Endothelial cell of umbilical vein (primary cell): ENCODE results near the gene GATA1.

ENCODE experiments used
- CTCF ChIP-seq, 2 donors: IDR thresholded peaks; 1 replicate in 1 of 2; 2 replicates in 1 of 2; pipeline ENCODE4 v1.5.1; 2011; ENCODE audit warnings: low read length in 2 of 2, mild to moderate bottlenecking in 2 of 2, moderate library complexity in 2 of 2, control low read depth in 1 of 2, inconsistent platforms in 1 of 2, low read depth in 1 of 2; ENCODE audit not compliant: insufficient read depth in 1 of 2; ENCODE audit errors: extremely low read depth in 1 of 2
- POLR2A ChIP-seq: IDR thresholded peaks from 2 replicates; pipeline ENCODE4 v1.6.1; 2012; ENCODE audit warnings: low read depth, mild to moderate bottlenecking, control low read depth, low read length

GRCh38 chrX:48747415-48748016, 38.9 kb upstream of the GATA1 start:
- TF ChIP-seq POLR2A = no peak
- TF ChIP-seq CTCF (IDR thresholded peaks at IDR 0.05; ENCODE audit: extremely low read depth in 1 of 2, insufficient read depth in 1 of 2, low read depth in 1 of 2, low read length in 2 of 2) = no peak
